CD4-positive, CD25-positive, alpha-beta regulatory T cell (primary cell): ENCODE measurements around the gene INAVA. TPM values are rescaled to one million over a fixed set of nuclear protein-coding genes. Genes with fewer than 3 reads are reported as not detected.
A peak's percentile ranks its signal among the peaks of the same experiment; 100 is the strongest.

Source experiments
- ATAC-seq, 2 donors: fragments of 150-1000 bp; cut with Tn5 transposase; one replicate each; pipeline ENCODE4 v1.10.0; 2021; ENCODE audit warnings: low read depth in 2 of 2, moderate number of reproducible peaks in 2 of 2, moderate library complexity in 1 of 2
- DNase-seq, 3 donors: peaks; one replicate each; pipeline versions ENCODE4 v3.0.0 to v3.0.0-alpha.2; 2012 to 2022; ENCODE audit warnings: mixed read lengths in 1 of 3
- H3K27ac ChIP-seq: one replicate; pipeline ENCODE4 v1.7.0; 2013; ENCODE audit warnings: mild to moderate bottlenecking, low read length; ENCODE audit not compliant: insufficient read depth, poor library complexity, severe bottlenecking
- H3K27me3 ChIP-seq: one replicate; pipeline ENCODE4 v1.7.0; 2013; ENCODE audit warnings: low read length; ENCODE audit not compliant: control insufficient read depth, insufficient read depth
- H3K36me3 ChIP-seq: one replicate; pipeline ENCODE4 v1.7.0; 2013; ENCODE audit warnings: mild to moderate bottlenecking, low read length, moderate library complexity; ENCODE audit not compliant: control insufficient read depth, insufficient read depth
- H3K4me1 ChIP-seq: 2 replicates; pipeline ENCODE4 v1.7.0; 2013; ENCODE audit warnings: mild to moderate bottlenecking, low read length; ENCODE audit not compliant: insufficient read depth, control insufficient read depth, poor library complexity, severe bottlenecking
- H3K4me3 ChIP-seq: one replicate; pipeline ENCODE4 v1.7.0; 2013; ENCODE audit warnings: low read depth, mild to moderate bottlenecking, low read length, moderate library complexity
- H3K9me3 ChIP-seq, 2 experiments: 1 replicate in 1 of 2; 2 replicates in 1 of 2; pipeline ENCODE4 v1.7.0; 2013; ENCODE audit warnings: low read length in 2 of 2, mild to moderate bottlenecking in 1 of 2, moderate library complexity in 1 of 2; ENCODE audit not compliant: control insufficient read depth in 2 of 2
- H3K27ac Mint-ChIP-seq, 3 donors: one replicate each; pipeline ENCODE4 v1.8.0; 2020 to 2022; ENCODE audit warnings: mild to moderate bottlenecking in 3 of 3, mixed read lengths in 3 of 3, moderate library complexity in 2 of 3
- H3K27me3 Mint-ChIP-seq: one replicate; pipeline ENCODE4 v1.8.0; 2022; ENCODE audit warnings: mild to moderate bottlenecking, mixed read lengths
- H3K36me3 Mint-ChIP-seq: one replicate; pipeline ENCODE4 v1.8.0; 2020; ENCODE audit warnings: mixed read lengths
- H3K4me1 Mint-ChIP-seq, 4 donors: one replicate each; pipeline ENCODE4 v1.8.0; 2020 to 2022; ENCODE audit warnings: mixed read lengths in 4 of 4, mild to moderate bottlenecking in 1 of 4
- H3K4me3 Mint-ChIP-seq, 4 donors: one replicate each; pipeline ENCODE4 v1.8.0; 2020 to 2022; ENCODE audit warnings: mild to moderate bottlenecking in 4 of 4, mixed read lengths in 4 of 4, moderate library complexity in 3 of 4
- H3K9me3 Mint-ChIP-seq, 7 donors: one replicate each; pipeline ENCODE4 v1.8.0; 2020 to 2022; ENCODE audit warnings: mixed read lengths in 7 of 7, mild to moderate bottlenecking in 3 of 7, moderate library complexity in 2 of 7
- polyA plus RNA-seq, 4 donors: library from polyadenylated mRNA; unstranded; fragments of 300-500 nt; fragmentation: Illumina TruSeq; gene quantifications; one replicate each; pipeline ENCODE4 v1.2.3, GENCODE V29; 2021
- total RNA-seq: library from RNA; stranded (reverse); gene quantifications from one replicate; pipeline ENCODE4 v1.2.3, GENCODE V29; 2022

INAVA gene
- total and polyA plus RNA-seq, 5 donors from 2014 or later, result 0.30 to 0.57 TPM; not detected in 3

- H3K9me3 Mint-ChIP-seq, result no peaks in the 10 kb centered on the region
- no peaks in the 10 kb centered on the region for H3K4me1 Mint-ChIP-seq
- no peak overlapping the region for H3K27ac Mint-ChIP-seq
- DNase-seq (no peak), ATAC-seq (no peak)
- H3K27me3 ChIP-seq, result no peaks in the 10 kb centered on the region
- H3K27me3 Mint-ChIP-seq, result peaks cover 11% of the 10 kb centered on the region
- no peaks in the 10 kb centered on the region for H3K36me3 Mint-ChIP-seq
- H3K4me1 ChIP-seq, result no peaks in the 10 kb centered on the region
- no peak overlapping the region for H3K27ac ChIP-seq
- H3K4me3 Mint-ChIP-seq, result no peak overlapping the region
- no peaks in the 10 kb centered on the region for H3K36me3 ChIP-seq
- H3K9me3 ChIP-seq, result no peaks in the 10 kb centered on the region
- H3K4me3 ChIP-seq, result no peak overlapping the region
Observed at GRCh38 chr1:200916152-200916551, 21.5 kb downstream of the INAVA start.

GRCh38 chr1:200916681-200917080 is 22.0 kb downstream of the INAVA start:
- no peaks in the 10 kb centered on the region for H3K9me3 Mint-ChIP-seq
- peaks cover 11% of the 10 kb centered on the region for H3K27me3 Mint-ChIP-seq
- H3K27ac ChIP-seq, result no peak overlapping the region
- H3K9me3 ChIP-seq, result no peaks in the 10 kb centered on the region
- no peaks in the 10 kb centered on the region for H3K4me1 ChIP-seq
- H3K27ac Mint-ChIP-seq, result peak overlapping the region in 2 of 3 donors; percentile 36 to 64
- ATAC-seq (no peak), DNase-seq (no peak)
- H3K4me1 Mint-ChIP-seq, result no peaks in the 10 kb centered on the region
- no peaks in the 10 kb centered on the region for H3K36me3 ChIP-seq
- no peaks in the 10 kb centered on the region for H3K27me3 ChIP-seq
- no peaks in the 10 kb centered on the region for H3K36me3 Mint-ChIP-seq
- H3K4me3 ChIP-seq, result no peak overlapping the region
- H3K4me3 Mint-ChIP-seq, result no peak overlapping the region

GRCh38 chr1:200917291-200917817 is 22.7 kb downstream of the INAVA start:
- ATAC-seq (no peak), DNase-seq (no peak)
- Histone ChIP-seq H3K36me3 (no peaks in the 10 kb centered on the region), H3K4me3 (no peak overlapping the region), H3K27ac (no peak overlapping the region), H3K9me3 (no peaks in the 10 kb centered on the region), H3K27me3 (no peaks in the 10 kb centered on the region), H3K4me1 (no peaks in the 10 kb centered on the region)
- H3K27me3 Mint-ChIP-seq, result peaks cover 8% of the 10 kb centered on the region
- no peaks in the 10 kb centered on the region for H3K4me1 Mint-ChIP-seq
- H3K9me3 Mint-ChIP-seq, result no peaks in the 10 kb centered on the region
- H3K36me3 Mint-ChIP-seq, result no peaks in the 10 kb centered on the region
- H3K27ac Mint-ChIP-seq, result no peak overlapping the region
- H3K4me3 Mint-ChIP-seq, result no peak overlapping the region

- Mint-ChIP-seq H3K36me3 (no peaks in the 10 kb centered on the region), H3K4me1 (peaks cover 0 to under 1% (median 0%) of the 10 kb centered on the region in 4 donors)
Observed at GRCh38 chr1:200918006-200918405, 23.3 kb downstream of the INAVA start.

GRCh38 chr1:200919386-200919785 is 24.7 kb downstream of the INAVA start:
- no peaks in the 10 kb centered on the region for H3K36me3 Mint-ChIP-seq
- Histone ChIP-seq H3K9me3 (no peaks in the 10 kb centered on the region), H3K4me1 (no peaks in the 10 kb centered on the region), H3K27me3 (no peaks in the 10 kb centered on the region), H3K36me3 (no peaks in the 10 kb centered on the region), H3K4me3 (no peak overlapping the region), H3K27ac (no peak overlapping the region)
- ATAC-seq, result no peak
- peaks cover 5% of the 10 kb centered on the region for H3K27me3 Mint-ChIP-seq
- no peak overlapping the region for H3K4me3 Mint-ChIP-seq
- no peaks in the 10 kb centered on the region for H3K9me3 Mint-ChIP-seq
- H3K27ac Mint-ChIP-seq, result no peak overlapping the region
- peaks cover 0 to 3% (median 0%) of the 10 kb centered on the region in 4 donors for H3K4me1 Mint-ChIP-seq
- DNase-seq, result no peak

More at GRCh38 chr1:200918006-200918405, 23.3 kb downstream of the INAVA start:
- DNase-seq (no peak), ATAC-seq (no peak)
- no peaks in the 10 kb centered on the region for H3K9me3 ChIP-seq
- Mint-ChIP-seq H3K27me3 (peaks cover 5% of the 10 kb centered on the region), H3K27ac (no peak overlapping the region), H3K9me3 (no peaks in the 10 kb centered on the region), H3K4me3 (no peak overlapping the region)
- H3K36me3 ChIP-seq, result no peaks in the 10 kb centered on the region
- no peaks in the 10 kb centered on the region for H3K27me3 ChIP-seq
- H3K27ac ChIP-seq, result no peak overlapping the region
- H3K4me1 ChIP-seq, result no peaks in the 10 kb centered on the region
- no peak overlapping the region for H3K4me3 ChIP-seq

GRCh38 chr1:200921571-200922110 is 26.9 kb downstream of the INAVA start:
- Histone ChIP-seq H3K27ac (no peak overlapping the region), H3K27me3 (no peaks in the 10 kb centered on the region), H3K4me3 (no peak overlapping the region), H3K4me1 (no peaks in the 10 kb centered on the region), H3K9me3 (no peaks in the 10 kb centered on the region), H3K36me3 (no peaks in the 10 kb centered on the region)
- H3K27me3 Mint-ChIP-seq, result peaks cover 5% of the 10 kb centered on the region
- no peak for DNase-seq
- no peak overlapping the region for H3K4me3 Mint-ChIP-seq
- H3K36me3 Mint-ChIP-seq, result no peaks in the 10 kb centered on the region
- peak overlapping the region in 1 of 3 donors; percentile 60 for H3K27ac Mint-ChIP-seq
- peaks cover 0 to 4% (median 0%) of the 10 kb centered on the region in 4 donors for H3K4me1 Mint-ChIP-seq
- no peaks in the 10 kb centered on the region for H3K9me3 Mint-ChIP-seq
- ATAC-seq, result no peak

- ATAC-seq (no peak), DNase-seq (no peak)
- Histone ChIP-seq H3K27me3 (no peaks in the 10 kb centered on the region), H3K4me3 (no peak overlapping the region), H3K9me3 (no peaks in the 10 kb centered on the region), H3K4me1 (no peaks in the 10 kb centered on the region), H3K36me3 (no peaks in the 10 kb centered on the region), H3K27ac (no peak overlapping the region)
- no peak overlapping the region for H3K27ac Mint-ChIP-seq
- no peak overlapping the region for H3K4me3 Mint-ChIP-seq
- no peaks in the 10 kb centered on the region for H3K36me3 Mint-ChIP-seq
- H3K4me1 Mint-ChIP-seq, result peaks cover 0 to 4% (median 0%) of the 10 kb centered on the region in 4 donors
- H3K9me3 Mint-ChIP-seq, result no peaks in the 10 kb centered on the region
- H3K27me3 Mint-ChIP-seq, result peaks cover 5% of the 10 kb centered on the region
Observed at GRCh38 chr1:200922406-200922805, 27.7 kb downstream of the INAVA start.

GRCh38 chr1:200923601-200924000 is 28.9 kb downstream of the INAVA start:
- no peaks in the 10 kb centered on the region for H3K36me3 Mint-ChIP-seq
- no peaks in the 10 kb centered on the region for H3K4me1 ChIP-seq
- H3K4me3 ChIP-seq, result no peak overlapping the region
- H3K36me3 ChIP-seq, result no peaks in the 10 kb centered on the region
- H3K4me3 Mint-ChIP-seq, result no peak overlapping the region
- H3K9me3 Mint-ChIP-seq, result no peaks in the 10 kb centered on the region
- H3K27me3 Mint-ChIP-seq, result peaks cover 5% of the 10 kb centered on the region
- no peak overlapping the region for H3K27ac Mint-ChIP-seq
- H3K9me3 ChIP-seq, result no peaks in the 10 kb centered on the region
- H3K4me1 Mint-ChIP-seq, result peaks cover 0 to 4% (median under 1%) of the 10 kb centered on the region in 4 donors
- H3K27me3 ChIP-seq, result no peaks in the 10 kb centered on the region
- H3K27ac ChIP-seq, result no peak overlapping the region
- no peak for ATAC-seq
- DNase-seq, result no peak
